HG03571 (cell line): Measurements from ENCODE around the gene PIP5KL1.

Source experiments
- ATAC-seq: cut with Tn5 transposase; IDR thresholded peaks from one replicate; pipeline ENCODE4 v1.9.1; 2021; ENCODE audit not compliant: unreplicated experiment

Gene PIP5KL1

GRCh38 chr9:127968700-127969383 lies 38.3 kb upstream of the PIP5KL1 start:
- ATAC-seq = no peak

DNA sequence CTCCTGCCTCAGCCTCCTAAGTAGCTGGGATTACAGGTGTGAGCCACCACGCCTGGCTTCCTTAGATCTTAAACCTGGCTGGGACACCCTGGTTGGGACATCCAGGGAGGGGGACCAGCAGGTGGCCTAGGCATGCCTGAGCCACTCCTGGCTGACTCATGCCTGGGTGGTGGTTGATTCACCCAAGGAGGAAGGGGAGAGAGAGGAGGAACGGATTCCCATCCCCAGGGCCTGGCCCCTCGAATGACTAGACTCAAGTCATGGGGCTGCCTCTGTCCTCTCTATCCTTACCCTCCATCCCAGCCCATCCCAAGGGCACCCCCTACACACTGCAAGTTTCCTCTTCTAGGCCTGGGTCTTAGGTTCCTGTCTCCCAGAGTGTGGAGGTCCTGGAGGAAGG lies 37.5 kb upstream of the PIP5KL1 start:
- ATAC-seq = no peak

DNA sequence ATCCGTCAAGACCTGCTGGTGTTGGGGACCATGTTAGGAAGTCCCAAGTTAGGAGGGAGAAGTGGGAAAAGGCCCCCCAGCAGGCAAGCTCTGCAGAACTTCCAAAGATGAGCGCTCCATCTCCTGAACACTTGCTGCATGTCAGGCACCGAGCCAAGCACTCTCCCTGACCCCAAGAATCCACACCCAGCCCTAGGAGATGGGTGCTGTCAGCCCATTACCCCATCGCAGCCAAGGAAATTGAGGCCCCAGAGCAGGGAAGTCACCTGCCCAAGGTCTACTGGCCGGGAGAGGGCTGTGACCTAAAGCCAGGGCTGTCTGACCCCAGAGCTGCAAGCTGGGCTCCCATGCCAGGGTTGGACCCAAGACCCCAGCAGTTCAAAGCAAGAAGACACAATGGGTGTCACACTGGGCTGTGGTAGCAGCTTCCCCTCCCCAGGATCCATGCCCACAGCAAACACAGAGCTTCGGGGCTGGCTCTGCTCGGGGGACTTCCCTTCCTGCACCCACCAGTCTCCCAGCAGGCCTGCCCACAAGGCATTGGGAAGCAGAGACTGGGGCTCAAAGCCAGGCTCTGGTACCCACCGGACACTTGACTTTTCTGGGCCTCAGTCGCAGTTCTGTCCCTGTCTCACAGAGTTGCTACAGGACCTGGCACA lies 36.7 kb upstream of the PIP5KL1 start:
- ATAC-seq = no peak

DNA sequence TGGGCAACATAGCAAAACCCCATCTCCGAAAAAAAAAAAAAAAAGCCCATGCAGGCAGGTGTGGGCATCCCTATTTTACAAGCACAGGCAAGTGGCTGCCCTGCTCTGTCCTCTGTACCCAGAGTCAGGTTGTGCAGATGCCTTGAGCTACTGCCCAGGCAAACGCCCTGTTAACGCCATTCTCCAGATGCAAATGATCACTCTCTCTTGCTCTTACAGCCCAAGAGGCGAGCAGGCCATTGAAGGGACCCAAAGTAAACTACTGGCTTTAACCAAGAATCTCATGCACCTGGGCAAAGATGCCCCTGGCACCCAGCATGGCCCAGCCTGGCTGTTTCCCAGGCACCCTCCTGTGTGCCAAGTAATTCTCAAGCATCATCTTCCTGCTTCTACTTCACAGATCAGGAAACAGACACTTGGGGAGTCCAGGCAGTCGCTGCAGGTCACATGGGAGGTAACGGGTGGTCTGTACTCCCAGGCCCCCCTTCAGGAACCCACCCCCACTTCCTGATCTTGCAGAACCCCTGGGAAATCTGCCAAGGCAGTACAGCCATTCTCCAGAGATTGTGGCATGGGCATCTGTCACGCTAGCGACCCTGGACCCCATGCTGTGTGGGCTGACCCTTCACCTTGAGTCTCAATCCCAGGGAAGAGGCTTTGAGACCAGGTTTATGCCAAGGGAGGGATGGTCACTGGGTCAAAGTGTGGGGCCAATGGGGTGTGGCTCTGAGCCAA lies 36.0 kb upstream of the PIP5KL1 start:
- no peak for ATAC-seq

GRCh38 chr9:127965953-127966352 lies 35.4 kb upstream of the PIP5KL1 start:
- no peak for ATAC-seq

DNA sequence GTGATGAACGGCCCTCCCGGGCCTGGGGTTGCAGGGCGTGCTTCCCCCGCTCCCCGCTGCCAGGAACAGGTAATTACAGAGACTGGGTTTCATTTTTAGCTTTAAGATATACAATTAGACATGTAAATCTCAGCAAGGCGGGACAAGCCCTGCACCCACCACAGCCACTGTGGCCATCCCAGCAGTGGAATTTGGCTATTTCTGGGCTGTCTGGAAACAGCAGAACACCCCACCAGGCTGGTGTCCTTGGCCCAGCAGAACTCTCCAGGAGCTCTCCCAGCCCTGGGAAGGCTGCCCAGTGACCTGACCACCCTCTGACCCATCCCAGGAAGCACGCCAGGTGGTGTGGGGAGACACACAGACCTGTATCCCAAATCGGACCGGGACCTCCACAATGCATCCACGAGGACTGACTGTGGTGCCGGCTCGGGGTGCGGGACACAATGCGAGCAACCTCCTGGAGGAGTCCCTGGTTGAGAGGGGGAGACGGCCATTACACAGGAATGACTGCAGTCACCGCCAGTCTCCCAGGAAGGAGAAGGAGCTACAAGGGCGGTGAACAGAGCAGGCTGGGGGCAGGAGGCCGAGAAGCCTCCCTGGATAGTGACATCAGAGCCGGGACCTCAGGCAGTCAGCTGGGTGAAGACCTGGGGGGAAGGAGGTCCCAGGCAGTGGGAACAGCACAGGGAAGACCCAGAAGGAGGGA lies 32.9 kb upstream of the PIP5KL1 start:
- no peak for ATAC-seq

- no peak for ATAC-seq
Measured at GRCh38 chr9:127963041-127963358, 32.4 kb upstream of the PIP5KL1 start.

DNA sequence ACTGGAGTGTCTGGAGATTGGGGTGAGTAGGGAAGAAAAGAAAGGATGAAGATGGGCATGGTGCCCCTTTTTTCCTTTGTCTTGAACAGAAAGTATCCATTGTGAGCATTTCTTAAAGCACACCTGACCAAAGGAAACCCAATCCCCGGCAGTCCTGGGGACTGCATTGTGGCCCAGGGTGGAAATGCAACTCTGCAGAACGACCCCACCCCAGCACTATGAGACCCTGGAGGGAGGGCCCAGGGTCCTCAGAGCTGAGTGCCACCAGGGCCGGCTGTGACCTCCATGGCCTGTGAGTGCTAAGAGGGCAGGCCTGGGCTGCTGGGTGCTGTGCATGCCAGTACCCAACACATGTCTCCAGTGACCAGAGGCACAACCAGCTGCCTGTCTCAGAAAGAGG lies 31.7 kb upstream of the PIP5KL1 start:
- no peak for ATAC-seq

DNA sequence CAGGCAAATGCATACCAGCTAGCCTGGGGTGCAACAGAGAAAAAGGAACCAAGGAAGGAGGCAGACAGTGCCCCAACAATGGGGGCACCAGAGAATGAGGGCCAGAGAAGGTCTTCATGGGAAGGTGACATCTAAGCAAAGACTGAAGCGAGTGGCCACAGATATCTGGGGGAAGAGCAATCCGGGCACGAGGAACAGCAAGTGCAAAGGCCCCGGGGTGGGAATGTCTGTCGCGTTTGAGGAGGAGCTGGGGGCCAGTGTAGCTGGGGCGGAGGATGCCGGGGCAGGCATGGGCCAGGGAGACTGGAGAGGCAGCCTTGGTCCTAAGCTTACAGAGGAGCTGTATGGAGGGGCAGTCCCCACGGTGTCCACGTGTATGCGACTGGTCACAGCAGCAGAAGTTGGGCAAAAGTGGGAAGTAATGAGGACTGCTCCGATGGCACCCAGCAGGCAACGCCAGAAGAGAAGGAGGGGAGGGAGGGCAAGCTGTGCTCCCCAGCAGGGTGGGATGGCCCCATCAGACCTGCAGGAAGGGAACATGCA lies 31.1 kb upstream of the PIP5KL1 start:
- ATAC-seq = no peak

DNA sequence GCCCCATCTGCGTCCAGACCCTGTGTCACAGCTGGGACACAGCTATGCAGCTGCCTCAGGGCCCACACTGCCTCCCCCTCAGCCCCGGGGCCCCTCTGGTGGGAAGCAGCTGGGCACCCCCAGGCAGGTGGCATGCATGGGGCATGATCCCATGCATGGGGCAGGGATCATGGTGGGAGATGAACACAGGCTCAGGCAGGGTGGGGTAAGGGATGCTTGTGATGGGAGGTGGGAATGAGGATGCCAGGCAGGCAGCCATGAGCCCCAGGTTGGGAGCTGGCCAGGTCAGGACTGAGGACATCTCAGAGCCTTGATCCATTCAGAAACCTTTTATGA lies 30.5 kb upstream of the PIP5KL1 start:
- ATAC-seq = no peak

- no peak for ATAC-seq
Measured at GRCh38 chr9:127960410-127961154, 30.0 kb upstream of the PIP5KL1 start.

- ATAC-seq = no peak
Measured at GRCh38 chr9:127959841-127960409, 29.3 kb upstream of the PIP5KL1 start.

GRCh38 chr9:127959398-127959797 lies 28.8 kb upstream of the PIP5KL1 start:
- no peak for ATAC-seq

- no peak for ATAC-seq
Measured at GRCh38 chr9:127958728-127959127, 28.2 kb upstream of the PIP5KL1 start.

DNA sequence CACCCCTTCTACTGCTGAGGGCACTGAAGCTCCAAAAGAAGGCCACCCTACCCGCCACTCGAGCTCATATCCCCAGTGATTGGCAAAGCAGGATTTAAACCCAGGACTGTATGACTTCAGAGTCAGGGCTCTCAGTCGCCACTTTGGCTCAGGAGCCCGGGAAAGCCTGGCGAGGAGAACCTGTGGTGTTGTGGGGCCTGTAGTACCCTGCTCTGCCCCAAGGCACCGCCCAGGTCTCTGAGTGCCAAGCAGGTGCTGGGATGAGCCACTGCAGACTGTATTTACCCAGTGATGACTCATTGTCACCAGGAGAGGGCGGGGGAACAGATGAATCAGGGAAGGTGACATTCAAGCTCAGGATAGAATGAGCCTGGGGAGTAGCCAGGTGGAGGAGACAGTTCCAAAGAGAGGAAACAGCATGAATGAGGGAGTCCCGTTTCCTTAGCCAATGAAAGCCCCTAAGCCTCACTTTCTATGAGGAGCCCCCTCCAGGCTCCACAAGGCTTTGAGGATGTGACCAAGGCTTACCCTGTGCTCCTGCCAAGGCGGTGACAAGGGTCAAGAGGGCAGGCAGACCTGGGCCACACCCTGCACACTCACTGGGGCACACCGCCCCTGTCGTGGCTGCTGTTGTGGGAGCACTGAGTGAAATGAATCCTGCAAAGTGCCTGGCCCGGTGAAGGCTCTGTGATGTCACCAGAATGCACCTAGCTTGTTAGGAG lies 24.9 kb upstream of the PIP5KL1 start:
- ATAC-seq = no peak

GRCh38 chr9:127954831-127955293 lies 24.3 kb upstream of the PIP5KL1 start:
- ATAC-seq = no peak

GRCh38 chr9:127953768-127954505 lies 23.4 kb upstream of the PIP5KL1 start:
- no peak for ATAC-seq

DNA sequence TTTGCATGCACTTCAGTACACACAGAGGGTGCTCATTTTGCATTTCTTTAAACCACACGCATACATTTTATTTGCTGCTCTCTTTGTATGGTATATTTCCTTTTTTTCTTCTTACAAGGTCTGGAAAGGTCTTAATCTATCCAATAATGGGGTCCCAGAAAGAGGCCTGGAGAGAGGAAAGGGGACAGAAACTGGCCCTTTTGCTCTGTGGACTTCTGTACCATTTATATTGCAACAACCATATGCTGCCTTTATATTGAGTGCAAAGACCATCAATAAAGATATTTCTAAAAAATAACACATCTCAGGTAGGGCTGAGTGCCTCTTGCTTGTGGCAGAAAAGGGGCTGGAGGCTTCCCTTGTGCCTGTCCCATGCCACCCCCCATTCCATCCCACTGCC lies 22.6 kb upstream of the PIP5KL1 start:
- ATAC-seq = no peak
